ENCODE measurements around the gene RALGPS2. TPM values are rescaled to one million over a fixed set of nuclear protein-coding genes. Genes with fewer than 3 reads are reported as not detected.
"Not testable (repeated sequence)": the region's sequence is repeated elsewhere in the genome, so short reads cannot be mapped to it uniquely, and the experiment has no call there.

Gene RALGPS2
- polyA plus RNA-seq, 1 donor from 2014 or later = 257 TPM

- peaks cover 42 to 59% (median 53%) of the 10 kb centered on the region in 3 donors for H3K4me1 Mint-ChIP-seq
- H3K36me3 Mint-ChIP-seq = peaks cover 34% of the 10 kb centered on the region
- peaks cover 3 to 7% (median 6%) of the 10 kb centered on the region in 3 donors for H3K9me3 Mint-ChIP-seq
- H3K4me3 Mint-ChIP-seq = peak overlapping the region in 2 of 4 donors; percentile 20 to 44
- H3K27me3 Mint-ChIP-seq = no peaks in the 10 kb centered on the region
- H3K27ac Mint-ChIP-seq = peak overlapping the region; percentile 18 to 91 (median 57)
These were observed 14.4 kb downstream of the RALGPS2 start for GRCh38 chr1:178739285-178740045.

GRCh38 chr1:178740491-178740890, 15.4 kb downstream of the RALGPS2 start:
- peak overlapping the region in 1 of 3 donors; percentile 59 for H3K27ac Mint-ChIP-seq
- H3K9me3 Mint-ChIP-seq = peaks cover 3 to 7% (median 4%) of the 10 kb centered on the region in 3 donors
- H3K4me1 Mint-ChIP-seq = peaks cover 43 to 62% (median 54%) of the 10 kb centered on the region in 3 donors
- H3K4me3 Mint-ChIP-seq = peak overlapping the region in 1 of 4 donors; percentile 33
- H3K36me3 Mint-ChIP-seq = peaks cover 36% of the 10 kb centered on the region
- H3K27me3 Mint-ChIP-seq = no peaks in the 10 kb centered on the region

GRCh38 chr1:178740924-178741323, 15.9 kb downstream of the RALGPS2 start:
- H3K36me3 Mint-ChIP-seq = peaks cover 33% of the 10 kb centered on the region
- H3K27ac Mint-ChIP-seq = peak overlapping the region in 1 of 3 donors; percentile 59
- peaks cover 3 to 7% (median 4%) of the 10 kb centered on the region in 3 donors for H3K9me3 Mint-ChIP-seq
- no peak overlapping the region for H3K4me3 Mint-ChIP-seq
- H3K27me3 Mint-ChIP-seq = no peaks in the 10 kb centered on the region
- H3K4me1 Mint-ChIP-seq = peaks cover 40 to 60% (median 52%) of the 10 kb centered on the region in 3 donors

- Mint-ChIP-seq H3K36me3 (peaks cover 24% of the 10 kb centered on the region), H3K9me3 (peaks cover 3 to 7% (median 4%) of the 10 kb centered on the region in 3 donors), H3K4me1 (peaks cover 45 to 60% (median 49%) of the 10 kb centered on the region in 3 donors), H3K4me3 (peak overlapping the region in 1 of 4 donors; percentile 12), H3K27ac (no peak overlapping the region), H3K27me3 (no peaks in the 10 kb centered on the region)
These were observed 18.8 kb downstream of the RALGPS2 start for GRCh38 chr1:178743801-178744200.

GRCh38 chr1:178745260-178745659, 20.2 kb downstream of the RALGPS2 start:
- Mint-ChIP-seq H3K27ac (peak overlapping the region in 1 of 3 donors; percentile 20), H3K27me3 (no peaks in the 10 kb centered on the region), H3K9me3 (peaks cover 3 to 7% (median 4%) of the 10 kb centered on the region in 3 donors), H3K4me1 (peaks cover 43 to 59% (median 45%) of the 10 kb centered on the region in 3 donors), H3K4me3 (peak overlapping the region in 3 of 4 donors; percentile 23 to 47 (median 40)), H3K36me3 (peaks cover 27% of the 10 kb centered on the region)

GRCh38 chr1:178746345-178746744, 21.3 kb downstream of the RALGPS2 start:
- H3K4me3 Mint-ChIP-seq = peak overlapping the region in 2 of 4 donors; percentile 19 to 24
- H3K36me3 Mint-ChIP-seq = peaks cover 31% of the 10 kb centered on the region
- peak overlapping the region in 2 of 3 donors; percentile 14 for H3K27ac Mint-ChIP-seq
- peaks cover 38 to 61% (median 47%) of the 10 kb centered on the region in 3 donors for H3K4me1 Mint-ChIP-seq
- peaks cover 3 to 7% (median 4%) of the 10 kb centered on the region in 3 donors for H3K9me3 Mint-ChIP-seq
- H3K27me3 Mint-ChIP-seq = no peaks in the 10 kb centered on the region

- not testable (repeated sequence) for H3K4me3 Mint-ChIP-seq, H3K27ac Mint-ChIP-seq, H3K27me3 Mint-ChIP-seq, H3K9me3 Mint-ChIP-seq
- Mint-ChIP-seq H3K4me1 (peaks cover 40 to 61% (median 45%) of the 10 kb centered on the region in 3 donors), H3K36me3 (peaks cover 28% of the 10 kb centered on the region)
These were observed 22.3 kb downstream of the RALGPS2 start for GRCh38 chr1:178747361-178747760.

- no peaks in the 10 kb centered on the region for H3K27me3 Mint-ChIP-seq
- peaks cover 29% of the 10 kb centered on the region for H3K36me3 Mint-ChIP-seq
- H3K4me1 Mint-ChIP-seq = peaks cover 41 to 55% (median 44%) of the 10 kb centered on the region in 3 donors
- H3K4me3 Mint-ChIP-seq = peak overlapping the region in 2 of 4 donors; percentile 22 to 69
- peaks cover 5 to 6% (median 5%) of the 10 kb centered on the region in 3 donors for H3K9me3 Mint-ChIP-seq
- peak overlapping the region in 2 of 3 donors; percentile 33 to 59 for H3K27ac Mint-ChIP-seq
These were observed 24.6 kb downstream of the RALGPS2 start for GRCh38 chr1:178749581-178750166.

GRCh38 chr1:178751046-178751445, 26.0 kb downstream of the RALGPS2 start:
- Mint-ChIP-seq H3K9me3 (peaks cover 5 to 9% (median 9%) of the 10 kb centered on the region in 3 donors), H3K4me3 (peak overlapping the region in 2 of 4 donors; percentile 65 to 67), H3K27me3 (no peaks in the 10 kb centered on the region), H3K4me1 (peaks cover 40 to 54% (median 40%) of the 10 kb centered on the region in 3 donors), H3K36me3 (peaks cover 30% of the 10 kb centered on the region), H3K27ac (peak overlapping the region in 1 of 3 donors; percentile 54)

- H3K4me3 Mint-ChIP-seq = peak overlapping the region in 1 of 4 donors; percentile 52
- peaks cover 49 to 61% (median 50%) of the 10 kb centered on the region in 3 donors for H3K4me1 Mint-ChIP-seq
- peaks cover 40% of the 10 kb centered on the region for H3K36me3 Mint-ChIP-seq
- H3K27me3 Mint-ChIP-seq = no peaks in the 10 kb centered on the region
- peaks cover 9 to 20% (median 12%) of the 10 kb centered on the region in 3 donors for H3K9me3 Mint-ChIP-seq
- peak overlapping the region; percentile 48 to 67 (median 60) for H3K27ac Mint-ChIP-seq
These were observed 27.8 kb downstream of the RALGPS2 start for GRCh38 chr1:178752891-178753290.

- not testable (repeated sequence) for H3K4me3 Mint-ChIP-seq, H3K27me3 Mint-ChIP-seq, H3K27ac Mint-ChIP-seq
- Mint-ChIP-seq H3K36me3 (peaks cover 52% of the 10 kb centered on the region), H3K9me3 (peaks cover 9 to 37% (median 16%) of the 10 kb centered on the region in 3 donors), H3K4me1 (peaks cover 50 to 63% (median 55%) of the 10 kb centered on the region in 3 donors)
These were observed 29.7 kb downstream of the RALGPS2 start for GRCh38 chr1:178754655-178755256.

- peak overlapping the region; percentile 8 to 81 (median 78) for H3K27ac Mint-ChIP-seq
- no peaks in the 10 kb centered on the region for H3K27me3 Mint-ChIP-seq
- H3K4me1 Mint-ChIP-seq = peaks cover 35 to 44% (median 38%) of the 10 kb centered on the region in 3 donors
- peaks cover 31% of the 10 kb centered on the region for H3K36me3 Mint-ChIP-seq
- H3K4me3 Mint-ChIP-seq = peak overlapping the region in 1 of 4 donors; percentile 55
- H3K9me3 Mint-ChIP-seq = peaks cover 2 to 22% (median 13%) of the 10 kb centered on the region in 3 donors
These were observed 43.4 kb downstream of the RALGPS2 start for GRCh38 chr1:178768423-178768822.

GRCh38 chr1:178772952-178773351, 47.9 kb downstream of the RALGPS2 start:
- Mint-ChIP-seq H3K36me3 (peaks cover 9% of the 10 kb centered on the region), H3K4me3 (peak overlapping the region in 1 of 4 donors; percentile 52), H3K9me3 (peaks cover 0 to 4% (median 2%) of the 10 kb centered on the region in 3 donors), H3K27me3 (no peaks in the 10 kb centered on the region), H3K4me1 (peaks cover 30 to 36% (median 34%) of the 10 kb centered on the region in 3 donors), H3K27ac (no peak overlapping the region)

- peak overlapping the region in 1 of 3 donors; percentile 35 for H3K27ac Mint-ChIP-seq
These were observed 49.2 kb downstream of the RALGPS2 start for GRCh38 chr1:178774263-178774662.

More at GRCh38 chr1:178774263-178774662, 49.2 kb downstream of the RALGPS2 start:
- peaks cover 8% of the 10 kb centered on the region for H3K36me3 Mint-ChIP-seq
- H3K9me3 Mint-ChIP-seq = peaks cover 0 to 2% (median 0%) of the 10 kb centered on the region in 3 donors
- H3K4me3 Mint-ChIP-seq = peak overlapping the region in 1 of 4 donors; percentile 32
- no peaks in the 10 kb centered on the region for H3K27me3 Mint-ChIP-seq
- H3K4me1 Mint-ChIP-seq = peaks cover 27 to 34% (median 28%) of the 10 kb centered on the region in 3 donors
